GM18519 (cell line): ENCODE results near the gene DOK5.

Experiments
- ATAC-seq: cut with Tn5 transposase; IDR thresholded peaks from one replicate; pipeline ENCODE4 v1.9.1; 2021; ENCODE audit warnings: mild to moderate bottlenecking, moderate library complexity; ENCODE audit not compliant: unreplicated experiment, low FRiP score

Gene DOK5

DNA sequence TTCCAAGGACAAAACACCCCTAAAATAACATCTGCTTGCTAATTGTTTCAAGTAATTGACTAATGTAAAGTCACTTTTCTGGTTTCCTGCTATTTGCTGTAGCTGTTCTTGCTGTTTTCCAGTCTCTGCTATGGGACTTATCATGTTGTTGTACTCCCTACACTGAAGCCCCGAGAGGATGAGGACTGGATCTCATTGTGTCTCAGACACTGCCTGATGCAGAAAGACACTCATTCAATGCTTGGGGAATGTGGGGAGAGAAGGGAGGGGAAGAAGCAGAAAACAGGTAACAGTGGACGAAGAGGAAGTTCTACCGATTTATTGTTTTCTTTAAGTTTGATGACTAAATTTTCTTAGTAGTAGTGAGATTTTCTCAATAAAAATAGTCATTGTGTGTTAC lies 79.8 kb downstream of the DOK5 start:
- no peak for ATAC-seq

DNA sequence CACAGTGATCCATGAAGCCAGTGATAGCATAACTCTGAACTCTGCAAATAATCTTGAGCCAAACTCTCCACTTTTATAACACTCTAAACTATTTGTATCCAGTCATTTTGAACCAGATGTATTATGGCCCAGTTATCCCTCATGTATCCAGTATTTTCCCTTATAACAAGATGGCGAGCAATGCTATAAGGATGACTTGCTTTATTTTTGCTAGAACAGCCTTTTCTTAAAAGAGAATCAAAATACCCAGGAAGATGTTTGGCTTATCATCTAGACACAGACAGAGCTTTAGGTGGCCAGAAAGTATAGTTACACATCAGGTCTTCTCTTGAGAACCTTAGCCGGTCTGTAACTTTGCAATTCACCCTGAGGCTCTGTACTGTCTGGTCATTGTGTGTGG lies 81.0 kb downstream of the DOK5 start:
- ATAC-seq: no peak

DNA sequence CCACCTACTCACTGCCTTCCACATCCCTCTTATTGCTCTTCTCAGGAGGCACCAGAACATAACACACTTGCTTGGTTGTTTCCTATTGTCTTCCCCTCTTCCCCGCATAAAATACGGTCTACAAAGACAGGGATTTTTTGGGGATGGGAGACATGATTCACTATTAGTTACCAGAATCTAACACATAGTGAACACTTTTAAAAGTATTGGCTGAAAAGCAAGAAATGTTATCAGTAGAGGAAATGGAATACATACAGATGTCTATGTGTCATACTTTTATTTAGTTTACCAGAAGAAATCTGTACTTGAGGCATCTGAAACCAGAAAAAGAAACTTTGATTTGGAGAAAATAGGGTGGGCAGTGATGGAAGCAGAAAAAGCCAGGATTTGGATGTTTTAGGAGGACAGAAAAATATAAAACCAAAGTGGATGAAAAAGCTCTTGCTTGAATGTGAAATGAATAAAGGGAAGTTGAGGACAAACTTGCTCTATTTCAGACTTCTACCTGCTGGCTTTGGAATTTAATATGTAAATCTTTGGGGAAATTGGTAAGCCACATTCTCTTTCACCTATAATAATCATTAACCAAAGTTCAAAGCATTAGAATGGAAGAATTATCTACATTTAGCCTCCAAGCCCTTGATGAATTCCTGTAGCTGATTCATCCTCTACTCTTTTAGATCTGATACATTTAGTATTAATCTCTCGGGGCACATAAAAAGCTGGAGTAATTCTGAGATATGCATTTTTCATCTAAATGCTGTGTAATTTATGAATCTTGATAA lies 82.6 kb downstream of the DOK5 start:
- no peak for ATAC-seq

DNA sequence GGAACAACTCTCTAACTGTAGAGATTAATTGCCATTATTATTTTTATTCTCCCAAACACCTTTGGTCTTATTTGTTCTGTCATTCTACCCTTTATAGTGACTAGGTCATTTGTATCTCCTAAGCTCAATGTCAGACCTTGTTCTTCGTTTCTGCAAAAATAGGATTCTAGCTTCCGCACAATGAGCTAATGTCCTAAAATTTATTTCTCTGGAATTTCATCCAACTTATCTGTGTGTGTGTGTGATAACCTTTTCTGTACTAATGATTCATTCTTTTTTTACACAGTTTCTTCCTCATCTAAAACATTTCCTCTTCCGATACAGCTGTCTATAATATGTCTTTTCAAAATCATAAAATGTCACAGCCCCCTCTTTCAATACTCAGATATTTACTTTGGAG lies 84.5 kb downstream of the DOK5 start:
- no peak for ATAC-seq

DNA sequence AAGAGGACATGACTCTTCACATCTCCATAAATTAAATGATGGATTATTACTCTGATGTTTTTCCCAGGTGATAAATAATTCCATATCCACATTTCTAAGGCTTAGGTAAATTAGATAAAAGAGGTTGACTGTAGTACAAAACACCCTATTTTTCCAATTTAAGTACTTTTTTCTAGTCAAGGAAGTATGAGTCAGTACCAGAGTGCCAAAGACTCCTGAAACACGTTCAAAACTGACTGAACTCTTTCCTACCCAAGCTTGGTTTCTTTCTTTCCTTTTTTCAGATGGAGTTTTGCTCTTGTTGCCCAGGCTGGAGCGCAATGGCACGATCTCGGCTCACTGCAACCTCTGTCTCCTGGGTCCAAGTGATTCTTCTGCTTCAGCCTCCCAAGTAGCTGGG lies 85.0 kb downstream of the DOK5 start:
- no peak for ATAC-seq

DNA sequence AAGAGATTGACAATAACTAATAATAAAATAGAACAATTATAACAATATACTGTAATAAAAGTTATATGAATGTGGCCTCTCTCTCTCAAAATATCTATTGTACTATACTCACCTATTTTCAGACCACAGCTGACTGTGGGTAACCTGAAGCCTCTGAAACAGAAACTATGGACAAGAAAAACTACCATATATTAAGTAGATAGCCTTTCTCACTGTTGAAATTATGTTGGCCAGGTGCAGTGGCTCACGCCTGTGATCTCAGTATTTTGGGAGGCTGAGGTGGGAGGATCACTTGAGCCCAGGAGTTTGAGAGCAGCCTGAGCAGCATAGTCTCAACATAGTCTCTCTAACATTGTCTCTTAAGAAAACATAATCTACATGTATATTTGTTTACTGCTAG lies 89.9 kb downstream of the DOK5 start:
- ATAC-seq: no peak

DNA sequence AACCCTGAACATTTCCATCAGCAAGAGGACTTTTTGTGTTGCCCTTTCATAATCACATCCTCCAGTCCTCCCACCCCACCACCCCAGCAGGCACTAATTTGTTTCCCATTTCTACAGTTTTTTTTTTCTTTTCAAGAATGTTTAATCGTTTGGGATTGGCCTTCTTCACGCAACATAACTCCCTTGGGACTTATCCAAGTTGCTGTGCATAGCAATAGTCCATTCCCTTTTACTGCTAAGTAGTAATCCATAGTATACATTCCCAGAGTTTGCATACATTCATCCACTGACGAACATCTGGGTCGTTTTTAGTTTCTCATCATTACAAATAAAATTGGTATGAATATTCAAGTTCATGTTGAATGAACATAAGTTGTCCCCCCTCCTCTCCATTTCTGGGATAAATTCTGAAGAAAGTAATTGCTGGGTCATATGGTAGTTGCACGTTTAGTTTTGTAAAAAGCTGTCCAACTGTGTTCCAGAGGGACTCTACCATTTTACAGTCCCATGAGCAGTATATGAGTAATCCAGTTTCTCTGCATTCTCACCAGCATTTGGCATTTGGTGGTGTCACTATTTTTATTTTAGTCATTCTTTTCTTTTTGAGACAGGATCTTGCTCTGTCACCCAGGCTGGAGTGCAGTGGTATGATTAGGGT lies 90.8 kb downstream of the DOK5 start:
- ATAC-seq: no peak

DNA sequence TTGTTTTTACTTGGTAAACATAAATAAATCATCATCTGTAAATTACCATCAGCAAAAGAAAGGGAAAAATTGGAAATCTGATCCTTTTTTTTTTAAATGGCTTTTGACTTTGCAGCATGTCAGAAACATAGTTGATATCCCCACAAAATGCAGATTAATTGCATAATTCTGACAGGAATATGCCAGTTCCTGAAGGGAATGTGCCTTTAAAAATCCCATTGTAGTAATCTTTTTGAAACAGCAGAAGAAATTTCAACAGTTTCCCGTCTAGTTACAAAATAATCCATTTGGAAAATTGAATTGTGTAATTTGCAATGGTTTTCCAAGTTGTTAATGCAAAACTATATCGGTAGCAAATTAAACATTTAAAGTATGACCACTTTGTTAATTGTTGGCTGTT lies 95.2 kb downstream of the DOK5 start:
- ATAC-seq: no peak

DNA sequence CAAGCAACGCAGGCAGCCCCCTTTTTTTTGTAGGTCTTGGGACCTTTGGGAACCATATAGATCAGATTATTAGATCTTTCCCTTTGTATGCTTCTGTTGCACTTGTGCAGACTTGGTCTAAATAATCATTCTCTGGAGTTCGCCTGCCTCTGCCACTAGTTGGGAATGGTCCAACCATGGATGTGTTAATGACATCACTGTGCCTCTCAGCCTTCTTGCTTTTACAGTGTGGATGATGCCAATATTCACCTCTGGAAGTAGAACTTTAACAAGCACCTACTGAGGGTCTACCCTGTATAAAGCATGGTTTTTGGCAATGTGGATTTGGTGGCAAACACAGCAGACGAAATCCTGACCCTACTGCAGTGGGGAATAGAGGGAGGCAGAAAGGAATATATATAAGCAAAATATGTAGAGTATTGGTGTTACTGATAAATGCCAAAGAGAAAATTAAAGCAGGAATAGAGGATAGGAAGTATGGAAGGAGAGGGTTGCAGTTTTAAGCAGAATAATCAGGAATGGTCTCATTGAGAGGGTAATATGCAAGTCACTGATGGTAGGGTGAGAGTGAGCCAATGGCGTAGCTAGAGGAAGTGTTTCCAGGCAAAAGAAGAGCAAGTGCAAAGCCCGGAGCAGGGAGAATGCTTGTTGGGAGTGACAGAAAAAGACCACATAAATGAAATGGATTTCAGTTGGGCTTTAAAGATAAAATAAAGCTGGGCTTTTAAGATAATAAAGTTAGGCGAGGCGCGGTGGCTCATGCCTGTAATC lies 97.5 kb downstream of the DOK5 start:
- no peak for ATAC-seq

DNA sequence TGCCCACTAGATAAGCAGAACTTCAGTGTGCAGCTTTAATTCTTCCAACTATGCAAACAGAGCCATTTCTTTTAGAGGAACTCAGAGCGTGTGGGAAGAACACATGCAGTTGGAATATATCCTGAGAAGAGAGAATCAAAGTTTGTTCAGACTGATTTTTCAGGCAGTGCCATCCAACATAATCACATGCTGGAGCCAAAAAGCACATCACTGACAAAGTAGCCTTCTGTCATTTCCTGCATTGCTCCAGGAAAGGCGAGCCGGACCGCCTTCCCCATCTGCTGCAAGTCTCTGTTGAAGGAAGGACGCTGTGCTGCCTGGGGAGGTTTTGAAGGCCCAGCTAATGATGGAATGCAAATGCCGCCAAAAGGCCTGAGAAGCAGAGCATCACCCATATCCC lies 98.4 kb downstream of the DOK5 start:
- no peak for ATAC-seq

DNA sequence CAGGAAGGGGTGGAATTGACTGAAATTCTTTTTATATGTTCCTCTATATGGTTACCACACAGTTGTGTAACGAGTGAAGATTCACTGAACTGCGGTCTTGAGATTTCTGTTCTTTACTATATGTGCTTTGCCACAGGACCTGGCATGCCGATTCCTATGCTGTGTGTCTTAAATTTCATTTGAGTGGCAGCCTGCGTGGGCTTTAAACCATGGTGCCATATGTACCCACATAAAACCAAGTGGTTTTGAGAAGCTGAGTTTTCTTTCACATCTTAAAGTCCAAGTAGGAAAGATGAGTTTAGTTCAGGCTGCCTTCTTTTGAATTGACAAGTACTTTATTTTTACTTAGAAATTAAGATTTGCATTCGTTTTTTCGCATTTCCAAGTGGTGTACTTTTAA lies 101.1 kb downstream of the DOK5 start:
- no peak for ATAC-seq

DNA sequence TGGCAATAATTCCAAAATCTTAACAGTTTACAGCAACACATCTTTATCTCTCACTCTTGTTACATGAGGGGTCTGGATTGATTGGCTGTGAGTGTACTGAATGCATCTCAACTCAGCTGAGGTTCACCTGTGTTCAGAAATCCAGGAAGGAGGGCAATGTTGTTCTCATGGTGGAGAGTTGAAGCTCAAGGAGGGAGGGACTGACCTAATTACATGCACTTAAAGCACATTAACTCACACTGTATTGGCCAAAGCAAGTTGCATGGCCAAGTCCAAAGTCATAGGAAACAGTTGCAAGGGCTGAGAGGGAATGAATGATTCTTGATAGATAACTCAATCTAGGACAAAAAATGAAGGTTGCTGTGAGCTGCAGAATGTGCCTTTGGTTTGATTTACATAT lies 102.2 kb downstream of the DOK5 start:
- no peak for ATAC-seq

DNA sequence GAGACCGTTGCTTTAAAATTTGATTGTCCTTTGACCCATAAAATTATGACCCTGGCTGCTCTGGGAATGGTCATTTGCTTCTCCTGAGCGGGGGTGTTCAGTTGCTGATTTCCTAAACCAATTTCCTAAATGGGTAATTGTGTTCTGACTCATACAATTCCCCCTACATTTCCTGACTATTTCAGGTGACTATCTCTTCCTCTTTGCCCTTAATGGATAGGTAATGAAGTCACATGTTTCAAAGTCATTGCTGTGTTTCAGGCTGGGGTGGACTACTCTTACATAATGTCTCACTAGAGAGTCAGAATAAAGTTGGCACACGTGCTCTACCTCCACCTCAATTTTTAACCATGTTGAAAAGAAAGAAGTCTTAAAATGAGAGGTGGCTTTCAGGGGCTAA lies 109.8 kb downstream of the DOK5 start:
- ATAC-seq: no peak

DNA sequence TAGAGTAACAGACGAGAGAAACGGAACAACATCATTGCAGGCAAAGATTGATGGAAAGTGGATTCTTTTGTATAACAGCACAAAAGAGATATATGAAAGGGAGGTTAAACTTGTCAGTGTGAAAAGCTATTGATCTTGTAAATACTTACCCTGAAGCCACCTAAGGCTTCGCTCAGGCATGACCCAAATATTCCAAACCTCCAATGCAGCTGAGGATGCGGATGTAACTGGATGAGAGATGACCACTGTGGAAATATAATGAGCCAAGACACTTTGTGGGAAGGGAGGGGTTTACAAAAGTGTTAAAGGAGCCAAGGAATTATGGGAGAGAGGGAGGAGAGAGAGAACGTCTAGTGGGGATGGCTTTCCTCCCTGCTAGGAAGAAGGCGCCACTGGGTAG lies 112.0 kb downstream of the DOK5 start:
- ATAC-seq: no peak

DNA sequence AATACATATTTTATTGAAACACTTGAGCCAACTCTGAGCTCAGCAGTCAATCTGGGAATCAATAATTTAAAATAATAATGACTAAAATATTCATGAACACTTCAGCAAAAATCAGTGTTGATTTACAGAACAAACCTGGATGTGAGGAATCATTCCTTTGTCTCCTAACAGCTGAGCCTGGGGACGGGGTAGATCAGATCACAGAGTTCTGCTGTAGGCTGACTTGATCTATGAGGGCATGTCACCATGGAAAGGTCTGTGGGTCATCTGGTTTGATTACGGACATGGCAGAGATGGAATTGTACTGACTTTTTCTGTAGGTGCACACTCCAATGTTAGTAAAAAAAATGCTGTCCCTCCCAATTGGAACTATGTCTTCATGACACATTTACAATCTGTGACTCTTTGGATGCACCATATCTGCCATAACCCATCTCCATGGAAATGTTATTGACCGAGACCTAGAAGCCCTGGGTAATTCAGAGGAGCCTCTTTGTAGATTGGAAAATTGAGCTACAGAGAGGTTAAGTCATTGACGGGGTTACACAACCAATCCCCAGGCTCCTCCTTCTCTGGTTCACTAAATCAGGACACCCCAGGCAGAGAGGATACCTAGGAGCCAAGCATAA lies 114.1 kb downstream of the DOK5 start:
- ATAC-seq: no peak

DNA sequence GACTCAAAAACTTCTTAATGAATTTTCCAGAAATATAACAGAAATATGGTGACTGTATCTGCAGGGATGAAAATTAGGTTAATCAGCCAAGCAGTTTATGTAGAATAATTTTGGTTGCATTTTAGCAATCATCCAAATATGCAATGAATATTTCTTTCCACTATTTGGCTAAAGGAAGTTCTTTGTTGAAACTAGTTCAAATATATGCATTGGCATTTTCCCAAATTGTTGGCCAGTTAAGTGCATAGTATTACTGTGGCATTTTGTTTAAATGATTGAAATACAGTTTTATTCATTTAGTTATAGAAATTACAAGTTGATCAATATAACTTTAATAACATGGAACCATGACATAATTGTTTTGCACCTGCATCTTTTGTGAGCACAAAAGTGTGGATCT lies 115.5 kb downstream of the DOK5 start:
- no peak for ATAC-seq

DNA sequence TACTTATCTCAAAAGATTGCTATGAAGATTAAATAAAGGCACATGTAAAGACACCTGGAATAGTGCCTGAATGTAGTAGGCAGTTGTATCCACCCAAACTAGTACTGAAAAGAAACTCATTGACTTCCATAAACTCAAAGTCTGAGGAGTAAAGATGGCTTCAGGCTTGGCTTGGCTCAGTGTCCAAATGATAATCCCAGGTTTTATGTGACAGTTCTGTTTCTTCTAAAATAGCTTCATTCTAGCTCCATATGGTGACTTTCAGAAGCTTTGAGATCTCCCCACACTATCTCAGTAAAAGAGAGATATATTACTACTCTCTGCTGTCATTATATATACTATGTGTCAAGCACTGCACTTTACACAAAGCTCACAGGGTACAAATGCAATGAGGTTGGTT lies 121.3 kb downstream of the DOK5 start:
- ATAC-seq: no peak

DNA sequence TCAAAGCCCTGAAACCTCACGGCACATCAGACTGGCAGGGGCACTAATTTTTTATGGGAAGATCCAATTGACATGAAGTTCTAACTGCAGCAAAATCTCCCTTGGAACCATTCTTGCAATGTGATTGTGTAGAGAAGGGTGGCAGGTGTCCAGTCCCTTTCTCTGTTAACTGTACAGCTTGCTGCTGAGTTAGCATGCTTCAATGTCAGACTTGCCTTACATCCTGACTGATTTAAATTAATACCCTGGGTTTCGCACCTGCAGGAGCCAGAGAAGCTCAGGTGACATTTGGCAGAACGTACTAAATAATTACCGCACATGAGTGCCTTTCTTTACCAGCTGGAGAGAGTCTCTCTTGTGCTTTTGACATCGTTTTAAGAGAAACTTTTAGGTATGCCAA lies 123.0 kb downstream of the DOK5 start:
- no peak for ATAC-seq

DNA sequence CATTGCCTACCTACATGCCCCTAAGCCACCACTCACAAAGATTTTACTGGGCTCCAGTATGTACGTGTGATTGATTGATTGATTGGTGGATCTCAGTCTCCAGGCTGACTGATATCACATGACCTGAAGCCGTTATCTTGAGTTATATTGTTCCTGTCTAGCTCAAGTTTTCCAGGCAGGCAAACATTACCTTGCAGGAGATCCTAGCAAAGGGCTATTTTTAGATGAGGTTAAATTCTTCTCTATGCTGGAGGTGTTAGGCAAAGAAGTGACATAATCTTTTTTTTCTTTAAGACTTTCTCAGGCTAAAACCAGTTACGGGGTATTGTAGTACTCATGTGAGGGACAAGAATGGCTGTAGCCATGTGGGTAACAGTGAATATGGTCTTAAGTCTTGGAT lies 125.2 kb downstream of the DOK5 start:
- ATAC-seq: no peak

DNA sequence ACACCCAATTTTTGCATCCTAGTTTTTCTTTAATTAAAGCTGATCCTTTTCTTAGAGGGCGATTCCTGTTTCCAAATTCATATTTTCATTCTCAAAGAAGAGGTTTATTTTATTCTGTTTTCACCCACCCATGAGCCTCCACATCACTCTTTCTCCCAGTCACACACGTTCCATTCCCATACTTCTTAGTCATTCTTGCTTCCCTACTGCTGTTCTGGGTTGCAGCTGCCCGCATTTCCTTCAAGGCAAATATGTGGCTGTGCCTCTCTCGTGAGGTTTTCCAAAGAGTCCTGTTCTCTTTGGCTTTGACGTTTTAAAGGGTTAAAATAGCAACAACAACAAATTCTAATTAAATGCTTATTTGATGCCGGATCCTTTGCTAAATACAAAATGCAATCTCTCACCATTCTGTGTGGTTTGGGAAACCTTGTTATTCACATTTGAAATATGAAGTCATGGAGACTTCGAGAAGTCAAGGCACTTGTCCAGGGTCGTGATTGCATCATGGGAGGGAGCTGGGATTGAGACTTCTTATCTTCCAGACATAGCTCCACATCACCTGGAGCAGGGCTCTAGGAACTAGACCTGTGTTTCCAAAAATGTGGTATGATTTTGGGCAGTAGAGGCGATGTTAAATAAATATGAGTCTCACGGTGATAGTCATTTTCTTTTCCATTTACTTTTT lies 126.6 kb downstream of the DOK5 start:
- no peak for ATAC-seq

DNA sequence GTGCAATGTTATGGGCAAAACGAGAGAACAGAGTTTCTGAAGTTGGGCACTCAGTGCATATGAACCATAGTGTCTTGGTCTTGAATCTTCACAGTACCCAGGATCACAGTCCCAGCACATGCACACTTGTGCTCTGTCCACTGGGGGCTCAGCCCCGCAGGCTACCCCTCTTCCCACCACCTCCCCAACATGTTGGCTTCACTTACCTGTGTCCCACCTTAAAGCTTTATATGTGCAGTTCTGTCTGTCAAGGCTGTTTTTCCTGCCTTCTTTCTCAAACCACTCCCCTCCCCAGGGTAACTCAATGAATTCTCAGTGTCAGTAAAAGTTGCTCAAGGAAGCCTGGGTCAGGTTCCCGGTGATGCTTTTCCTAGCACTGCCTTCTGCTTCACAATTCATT lies 129.9 kb downstream of the DOK5 start:
- no peak for ATAC-seq
